CD14-positive monocyte (primary cell): ENCODE results near the gene RPS14. TPM values are rescaled to one million over a fixed set of nuclear protein-coding genes. Genes with fewer than 3 reads are reported as not detected.
"Not testable (repeated sequence)": the region's sequence is repeated elsewhere in the genome, so short reads cannot be mapped to it uniquely, and the experiment has no call there.

ENCODE experiments used
- DNase-seq, 3 donors: peaks; one replicate each; pipeline ENCODE4 v3.0.0-alpha.2; 2011 to 2022
- H2AFZ ChIP-seq: 2 replicates; pipeline ENCODE4 v1.6.0; 2012; ENCODE audit warnings: mild to moderate bottlenecking, low read depth, low read length, inconsistent platforms; ENCODE audit not compliant: insufficient read depth, poor library complexity, severe bottlenecking
- H3K27ac ChIP-seq, 2 donors: 1 replicate in 1 of 2; 2 replicates in 1 of 2; pipeline ENCODE4 v1.5.1; 2012 to 2013; ENCODE audit warnings: low read length in 2 of 2, control low read depth in 1 of 2, inconsistent platforms in 1 of 2, low read depth in 1 of 2, mild to moderate bottlenecking in 1 of 2
- H3K27me3 ChIP-seq, 2 donors: one replicate each; pipeline versions ENCODE4 v1.6.0 to v1.6.1; 2011 to 2013; ENCODE audit warnings: low read length in 2 of 2; ENCODE audit not compliant: control insufficient read depth in 2 of 2, insufficient read depth in 2 of 2
- H3K36me3 ChIP-seq, 2 donors: replicated peaks in 1 of 2; 1 replicate in 1 of 2; 2 replicates in 1 of 2; pipeline versions ENCODE4 v1.5.1 to v1.6.1; 2012 to 2013; ENCODE audit warnings: low read length in 2 of 2, control low read depth in 1 of 2, inconsistent platforms in 1 of 2, mild to moderate bottlenecking in 1 of 2; ENCODE audit not compliant: insufficient read depth in 2 of 2, control insufficient read depth in 1 of 2
- H3K4me1 ChIP-seq, 2 donors: 1 replicate in 1 of 2; 2 replicates in 1 of 2; pipeline versions ENCODE4 v1.5.1 to v1.6.1; 2012 to 2013; ENCODE audit warnings: low read length in 2 of 2, control low read depth in 1 of 2, inconsistent platforms in 1 of 2, mild to moderate bottlenecking in 1 of 2, moderate library complexity in 1 of 2; ENCODE audit not compliant: insufficient read depth in 2 of 2, control insufficient read depth in 1 of 2
- H3K4me2 ChIP-seq: replicated peaks from 2 replicates; pipeline ENCODE3; 2012; ENCODE audit warnings: low read length, moderate library complexity, mild to moderate bottlenecking; ENCODE audit not compliant: poor library complexity, severe bottlenecking; ENCODE audit errors: extremely low read depth
- H3K4me3 ChIP-seq, 3 experiments: fragments of 200-600 bp in 1 of 3; sonication (generic) in 1 of 3; replicated peaks in 1 of 3; 1 replicate in 2 of 3; 2 replicates in 1 of 3; pipeline ENCODE4 v1.5.1; 2011 to 2013; ENCODE audit warnings: low read length in 3 of 3, mild to moderate bottlenecking in 3 of 3, control low read depth in 2 of 3, low read depth in 2 of 3, inconsistent platforms in 1 of 3, moderate library complexity in 1 of 3
- H3K79me2 ChIP-seq: 2 replicates; pipeline ENCODE4 v1.6.0; 2012; ENCODE audit warnings: mild to moderate bottlenecking, control low read depth, inconsistent platforms, low read length, moderate library complexity; ENCODE audit not compliant: insufficient read depth
- H3K9ac ChIP-seq: 2 replicates; pipeline ENCODE4 v1.6.0; 2017; ENCODE audit warnings: low read length, mild to moderate bottlenecking; ENCODE audit not compliant: insufficient read depth, poor library complexity, severe bottlenecking
- H3K9me3 ChIP-seq, 2 donors: replicated peaks in 1 of 2; 1 replicate in 1 of 2; 2 replicates in 1 of 2; pipeline versions ENCODE4 v1.5.1 to v1.6.1; 2012 to 2013; ENCODE audit warnings: low read length in 2 of 2, control low read depth in 1 of 2; ENCODE audit not compliant: control insufficient read depth in 1 of 2, insufficient read depth in 1 of 2
- H4K20me1 ChIP-seq: 2 replicates; pipeline ENCODE4 v1.6.0; 2012; ENCODE audit warnings: mild to moderate bottlenecking, low read length, control low read depth, moderate library complexity; ENCODE audit not compliant: insufficient read depth
- H3K27ac Mint-ChIP-seq, 7 donors: one replicate each; pipeline ENCODE4 v1.8.0; 2020; ENCODE audit warnings: mild to moderate bottlenecking in 7 of 7, mixed read lengths in 7 of 7, moderate library complexity in 6 of 7, inconsistent platforms in 2 of 7
- H3K27me3 Mint-ChIP-seq, 3 donors: one replicate each; pipeline ENCODE4 v1.8.0; 2021 to 2022; ENCODE audit warnings: low read depth in 3 of 3, mild to moderate bottlenecking in 3 of 3, mixed read lengths in 3 of 3, moderate library complexity in 3 of 3, inconsistent platforms in 1 of 3
- H3K36me3 Mint-ChIP-seq, 2 donors: one replicate each; pipeline ENCODE4 v1.8.0; 2020; ENCODE audit warnings: mixed read lengths in 2 of 2, inconsistent platforms in 1 of 2, mild to moderate bottlenecking in 1 of 2
- H3K4me1 Mint-ChIP-seq: one replicate; pipeline ENCODE4 v1.8.0; 2020; ENCODE audit warnings: mild to moderate bottlenecking, mixed read lengths
- H3K4me3 Mint-ChIP-seq, 2 donors: one replicate each; pipeline ENCODE4 v1.8.0; 2020; ENCODE audit warnings: mild to moderate bottlenecking in 2 of 2, mixed read lengths in 2 of 2, moderate library complexity in 1 of 2
- H3K9me3 Mint-ChIP-seq, 7 donors: one replicate each; pipeline ENCODE4 v1.8.0; 2020 to 2022; ENCODE audit warnings: mixed read lengths in 7 of 7, mild to moderate bottlenecking in 6 of 7, moderate library complexity in 6 of 7, inconsistent platforms in 2 of 7
- CTCF ChIP-seq: fragments of 200-600 bp; IDR thresholded peaks from one replicate; pipeline ENCODE4 v1.8.0; 2022; ENCODE audit warnings: antibody characterized with exemption, mild to moderate bottlenecking
- WGBS: methylation state at CpG from one replicate; pipeline ENCODE4 v1.1.5; 2013; ENCODE audit warnings: missing lambda C conversion rate; ENCODE audit not compliant: insufficient coverage; 5-methylcytosine and 5-hydroxymethylcytosine counted together
- intact Hi-C, 2 donors: fragments of 100-400 bp; cut with micrococcal nuclease; formaldehyde crosslinking; loops; one replicate each; pipeline versions ENCODE4 v1.15.0 to v1.15.1; 2023
- polyA plus RNA-seq, 3 donors: library from polyadenylated mRNA; depleted of rRNA in 1 of 3; unstranded in 2 of 3; stranded (reverse) in 1 of 3; fragments of 300-500 nt in 2 of 3; fragments of >200 nt in 1 of 3; fragmentation: Illumina TruSeq in 2 of 3; gene quantifications; 1 replicate in 2 of 3; 2 replicates in 1 of 3; pipeline ENCODE4 v1.2.3, GENCODE V29; 2012 to 2021

The RPS14 gene
- polyA plus RNA-seq, 3 donors, result 2,768 to 4,675 (median 3,499) TPM

- Mint-ChIP-seq H3K4me1 (peaks cover 19% of the 10 kb centered on the region), H3K27me3 (peaks cover 1 to 2% (median 2%) of the 10 kb centered on the region in 3 donors), H3K36me3 (no peaks in the 10 kb centered on the region), H3K27ac (no peak overlapping the region), H3K4me3 (no peak overlapping the region), H3K9me3 (peaks cover 0 to 3% (median 0%) of the 10 kb centered on the region in 7 donors)
- peak in 2 of 3 donors; percentile 18 to 28 for DNase-seq
- peaks cover 9 to 14% of the 10 kb centered on the region in 2 donors for H3K4me1 ChIP-seq
- no peak overlapping the region for H3K4me2 ChIP-seq
- no peak overlapping the region for H3K4me3 ChIP-seq
- no peak overlapping the region for H2AFZ ChIP-seq
- H3K79me2 ChIP-seq, result no peaks in the 10 kb centered on the region
- intact Hi-C loops, result no loop called here
- H3K27ac ChIP-seq, result no peak overlapping the region
- 6% methylated on average over 2 of the region's 7 CpGs for WGBS
- no peaks in the 10 kb centered on the region for H3K36me3 ChIP-seq
- TF ChIP-seq CTCF, result no peak
- H3K27me3 ChIP-seq, result no peaks in the 10 kb centered on the region
- no peak overlapping the region for H3K9ac ChIP-seq
- no peaks in the 10 kb centered on the region for H3K9me3 ChIP-seq
- H4K20me1 ChIP-seq, result no peaks in the 10 kb centered on the region
These were observed 29.8 kb downstream of the RPS14 start for GRCh38 chr5:150419630-150420270.

- Mint-ChIP-seq H3K4me1 (peaks cover 28% of the 10 kb centered on the region), H3K36me3 (peaks cover 14 to 25% of the 10 kb centered on the region in 2 donors), H3K27ac (peak overlapping the region; percentile 98 to 100 (median 99)), H3K4me3 (peak overlapping the region in 1 of 2 donors; percentile 99)
- H3K9me3 ChIP-seq, H3K27me3 Mint-ChIP-seq, DNase-seq, H3K27me3 ChIP-seq, H2AFZ ChIP-seq, H3K9me3 Mint-ChIP-seq: not testable (repeated sequence)
- H3K36me3 ChIP-seq, result peaks cover 10 to 22% of the 10 kb centered on the region in 2 donors
- H3K9ac ChIP-seq, result peak overlapping the region; percentile 99
- H3K27ac ChIP-seq, result peak overlapping the region; percentile 98 to 99
- WGBS, result 88% methylated on average over 8 of the region's 16 CpGs
- peaks cover 37% of the 10 kb centered on the region for H3K79me2 ChIP-seq
- intact Hi-C loops, result loop anchor here (5.0 kb wide), 2 partner anchors 33 to 63 kb away; partner anchors contain the start of gene RPS14 (in 2 of the 2)
- peaks cover 21 to 30% of the 10 kb centered on the region in 2 donors for H3K4me1 ChIP-seq
- H3K4me2 ChIP-seq, result peak overlapping the region; percentile 82
- peaks cover 35% of the 10 kb centered on the region for H4K20me1 ChIP-seq
- H3K4me3 ChIP-seq, result peak overlapping the region in 1 of 3 experiments; percentile 100
These were observed 35.4 kb downstream of the RPS14 start for GRCh38 chr5:150413902-150414790.
